Stimulated activated CD8-positive, alpha-beta memory T cell treated with anti-CD3 and anti-CD28 coated beads, Interleukin-4, amount 100 ng/mL, for 48 hours (primary cell): ENCODE results near the gene SH3RF3.
"Not testable (repeated sequence)": the region's sequence is repeated elsewhere in the genome, so short reads cannot be mapped to it uniquely, and the experiment has no call there.

Experiments used
- DNase-seq: peaks from one replicate; pipeline ENCODE4 v3.0.0-alpha.2; 2020

SH3RF3 gene

DNA sequence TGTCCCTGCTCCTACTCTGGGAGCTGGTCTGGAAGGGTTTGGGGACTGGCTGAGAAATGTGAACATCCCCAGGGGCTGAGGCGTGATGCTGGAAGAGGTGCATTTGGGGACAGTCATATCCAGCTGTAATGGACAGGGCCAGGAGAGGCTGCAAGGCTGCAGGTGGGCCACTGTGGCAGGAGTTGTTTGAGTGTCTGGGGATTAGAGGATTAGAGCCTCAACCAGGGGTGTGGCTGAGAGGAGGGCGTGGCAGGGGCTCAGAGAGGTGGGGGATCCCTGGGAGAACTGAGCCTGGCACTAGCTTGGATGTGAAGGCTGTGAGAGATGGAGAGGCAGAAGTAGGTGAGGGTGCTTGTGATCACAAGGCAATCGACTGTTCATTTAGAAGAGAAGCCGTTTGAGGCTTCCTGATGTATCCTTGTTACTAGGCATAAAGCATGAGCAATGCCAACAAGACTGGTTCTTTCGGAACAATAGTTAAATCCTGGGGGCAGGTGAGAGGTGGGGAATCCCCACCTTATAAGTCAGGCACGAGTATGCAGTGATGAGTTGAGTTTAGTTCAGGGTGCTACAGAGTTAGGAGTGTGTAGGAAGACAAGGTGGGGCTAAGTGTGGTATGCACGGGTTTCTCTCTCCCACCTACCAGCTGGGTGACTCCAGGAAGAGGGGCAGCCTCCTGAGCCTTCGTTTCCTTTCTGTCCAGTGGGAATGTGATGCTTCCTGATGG lies 31.9 kb downstream of the SH3RF3 start:
- no peak for DNase-seq

DNA sequence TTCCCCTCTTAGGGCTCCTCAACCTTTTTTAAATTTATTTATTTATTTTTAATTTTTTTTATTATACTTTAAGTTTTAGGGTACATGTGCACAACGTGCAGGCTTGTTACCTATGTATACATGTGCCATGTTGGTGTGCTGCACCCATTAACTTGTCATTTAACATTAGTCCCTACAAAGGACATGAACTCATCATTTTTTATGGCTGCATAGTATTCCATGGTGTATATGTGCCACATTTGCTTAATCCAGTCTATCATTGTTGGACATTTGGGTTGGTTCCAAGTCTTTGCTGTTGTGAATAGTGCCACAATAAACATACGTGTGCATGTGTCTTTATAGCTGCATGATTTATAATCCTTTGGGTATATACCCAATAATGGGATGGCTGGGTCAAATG lies 33.4 kb downstream of the SH3RF3 start:
- not testable (repeated sequence) for DNase-seq

DNA sequence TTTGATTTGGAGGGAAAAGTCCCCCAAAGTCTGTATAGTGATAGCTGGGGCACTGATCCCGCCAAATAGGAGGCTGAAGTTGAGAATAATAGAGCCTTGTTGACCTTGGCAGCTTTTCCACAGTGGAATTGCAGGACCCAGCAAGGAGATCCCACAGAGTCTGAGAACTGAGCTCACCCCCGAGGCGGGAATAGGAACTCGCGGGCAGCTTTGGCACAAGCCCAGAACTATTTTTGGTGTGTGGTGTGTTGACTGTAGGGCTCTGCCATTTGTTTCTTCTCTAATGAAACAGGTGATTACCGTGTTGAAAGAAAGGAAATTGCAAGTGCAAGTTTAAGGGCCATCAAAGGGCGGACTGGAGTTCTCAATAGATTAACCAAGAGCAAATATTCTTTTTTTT lies 34.0 kb downstream of the SH3RF3 start:
- no peak for DNase-seq

DNA sequence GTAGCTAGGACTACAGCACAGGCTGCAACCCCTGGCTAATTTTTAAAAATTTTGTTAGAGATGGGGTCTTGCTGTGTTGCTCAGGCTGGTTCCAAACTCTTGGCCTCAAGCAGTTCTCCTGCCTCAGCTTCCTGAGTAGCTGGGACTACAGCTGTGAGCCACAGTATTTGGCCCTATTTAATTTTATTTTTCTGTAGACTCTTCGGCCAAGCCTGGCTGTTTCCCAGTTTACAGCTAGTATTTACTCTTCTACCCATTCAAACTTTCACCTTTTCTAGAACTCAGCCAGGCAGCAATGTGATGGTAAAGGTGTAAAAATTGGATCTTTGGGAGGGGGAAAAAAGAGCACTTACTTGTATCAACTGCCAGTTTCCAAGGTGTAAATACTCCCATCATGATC lies 35.3 kb downstream of the SH3RF3 start:
- no peak for DNase-seq

DNA sequence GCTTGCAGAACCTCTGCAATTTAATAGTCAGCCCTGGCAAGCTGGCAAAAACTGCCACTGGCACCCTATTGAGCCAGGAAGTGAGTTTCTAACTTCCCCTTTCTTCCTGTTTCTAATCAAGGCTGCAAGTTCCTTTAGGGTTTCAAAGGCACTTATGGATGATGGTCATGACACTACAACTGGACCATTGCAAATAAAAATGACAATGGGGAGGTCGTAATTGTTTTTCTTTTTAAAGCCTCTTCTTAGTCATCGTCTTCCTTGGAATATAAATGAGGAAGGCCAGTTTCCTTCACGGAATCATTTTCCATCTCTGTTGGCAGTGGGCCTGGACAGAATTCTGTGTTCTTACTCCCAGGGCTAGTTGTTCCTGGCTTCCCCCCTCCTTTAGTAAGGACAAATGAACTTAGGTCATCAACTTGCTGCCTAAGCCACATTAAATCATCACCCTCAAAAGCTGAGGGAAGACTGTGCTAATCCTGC lies 35.8 kb downstream of the SH3RF3 start:
- no peak for DNase-seq

DNA sequence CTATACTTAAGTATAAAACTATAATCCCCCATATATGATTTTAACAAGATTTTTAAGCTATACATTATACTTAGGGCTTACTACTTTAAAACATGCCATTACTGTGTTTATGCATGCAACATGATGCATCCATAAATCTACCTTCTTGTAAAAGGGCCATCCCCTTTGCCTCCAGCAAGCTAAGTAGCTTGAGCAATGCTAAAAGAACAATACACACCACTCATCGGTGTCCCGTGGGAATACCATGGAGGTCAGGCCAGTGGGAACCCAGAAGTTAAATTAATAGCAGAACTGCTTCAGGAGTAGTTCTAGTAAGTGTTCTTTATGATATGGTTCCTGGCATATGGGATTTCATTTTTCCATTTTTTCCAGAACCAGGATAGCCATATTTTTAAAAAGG lies 37.8 kb downstream of the SH3RF3 start:
- no peak for DNase-seq

DNA sequence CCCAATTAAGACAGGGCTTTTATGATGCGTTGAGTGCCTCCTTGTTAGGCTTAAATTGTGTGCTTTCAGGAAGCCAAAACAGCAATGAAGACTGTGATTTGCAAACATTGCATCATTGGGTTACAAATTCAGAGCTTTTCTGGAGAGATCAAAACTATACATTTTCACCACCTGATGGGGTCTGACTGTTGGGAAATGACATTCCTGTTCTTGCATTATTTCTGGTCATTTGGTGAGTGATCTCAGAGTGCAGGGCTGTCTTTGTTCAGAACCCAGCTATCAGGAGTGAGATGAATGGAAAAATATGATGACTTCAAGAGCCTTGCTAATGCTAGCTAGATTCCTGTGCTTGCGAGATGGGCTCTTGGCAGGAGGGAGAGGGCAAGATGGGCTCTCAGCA lies 39.1 kb downstream of the SH3RF3 start:
- DNase-seq = no peak

DNA sequence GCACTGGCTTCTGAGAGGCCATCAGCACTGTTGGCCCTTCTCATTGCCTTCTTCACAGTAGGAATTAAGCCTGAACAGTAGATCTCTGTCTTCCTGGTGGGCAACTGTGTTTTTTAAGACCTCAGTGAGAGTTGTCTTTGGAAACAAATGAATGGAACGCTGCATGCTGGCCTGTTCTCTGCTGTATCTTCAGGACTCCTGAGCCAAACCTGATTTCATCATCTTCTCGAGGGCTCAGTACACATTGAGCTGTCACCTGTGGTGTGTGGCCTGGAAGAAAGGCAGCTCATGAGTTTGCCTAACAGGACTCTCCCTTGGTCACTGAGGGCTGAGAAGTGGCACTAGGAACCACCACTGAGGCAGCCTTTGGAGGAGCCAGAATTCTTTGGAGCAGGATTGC lies 39.7 kb downstream of the SH3RF3 start:
- no peak for DNase-seq

DNA sequence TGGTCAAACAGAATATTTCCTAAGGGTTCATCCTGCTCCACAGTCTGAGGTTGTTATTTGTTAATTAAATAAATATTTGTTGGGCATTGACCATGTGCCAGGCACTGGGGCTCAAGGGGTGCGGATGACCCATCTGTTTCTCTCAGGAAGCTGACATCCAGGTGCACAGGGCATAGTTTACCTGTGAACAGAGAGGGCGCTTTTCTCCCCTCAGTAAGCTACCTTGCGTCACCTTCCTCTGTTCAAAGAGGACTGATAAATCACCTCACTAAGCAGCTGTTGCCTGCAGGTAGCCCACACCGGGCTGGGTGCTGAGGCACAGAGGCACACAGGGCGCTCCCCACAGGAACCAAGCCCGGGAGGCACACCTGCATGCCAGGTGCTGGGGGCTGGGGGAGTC lies 41.6 kb downstream of the SH3RF3 start:
- no peak for DNase-seq

DNA sequence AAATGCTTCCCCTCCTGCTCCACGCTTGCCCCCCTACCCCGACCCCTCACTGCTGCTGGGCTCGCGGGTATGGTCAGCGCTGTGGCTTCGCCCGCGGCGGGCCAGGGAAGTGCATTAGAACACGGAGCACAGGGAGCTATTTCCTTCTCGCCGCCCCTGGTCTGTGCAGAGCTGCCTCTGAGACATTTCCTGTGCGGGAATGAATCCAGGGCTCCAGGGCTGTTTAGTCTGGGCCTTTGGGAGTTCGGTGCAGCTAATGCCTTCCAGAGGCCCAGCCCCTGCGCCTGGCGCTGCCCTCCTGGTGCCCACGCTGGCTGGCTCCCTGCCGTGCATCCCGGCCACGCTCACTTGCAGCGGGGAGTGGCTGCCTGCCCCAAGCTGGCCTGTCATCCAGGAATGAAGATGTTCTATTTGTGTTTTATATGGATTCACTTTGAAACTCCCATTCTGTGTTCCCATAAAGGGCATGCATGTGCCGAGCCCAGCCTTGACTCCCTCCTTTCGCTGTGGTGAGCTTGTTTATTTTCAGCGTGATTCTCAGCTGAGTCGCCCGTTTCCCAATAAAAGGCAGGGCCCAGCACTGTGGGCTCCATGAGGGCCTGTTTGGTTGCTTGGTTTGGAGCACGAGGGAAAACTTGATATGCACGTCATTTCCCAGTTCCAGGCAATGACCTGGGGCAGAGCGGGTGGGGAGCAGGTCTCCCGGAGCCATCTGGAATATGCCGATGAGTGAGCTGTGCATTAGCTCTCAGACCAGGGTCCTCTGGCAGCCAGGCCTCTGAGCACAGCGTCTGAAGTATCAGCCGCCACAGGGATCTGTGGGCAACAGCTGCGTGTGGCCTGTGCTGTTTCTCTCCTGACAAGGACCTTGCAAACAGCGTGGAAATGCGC lies 42.7 kb downstream of the SH3RF3 start:
- no peak for DNase-seq

DNA sequence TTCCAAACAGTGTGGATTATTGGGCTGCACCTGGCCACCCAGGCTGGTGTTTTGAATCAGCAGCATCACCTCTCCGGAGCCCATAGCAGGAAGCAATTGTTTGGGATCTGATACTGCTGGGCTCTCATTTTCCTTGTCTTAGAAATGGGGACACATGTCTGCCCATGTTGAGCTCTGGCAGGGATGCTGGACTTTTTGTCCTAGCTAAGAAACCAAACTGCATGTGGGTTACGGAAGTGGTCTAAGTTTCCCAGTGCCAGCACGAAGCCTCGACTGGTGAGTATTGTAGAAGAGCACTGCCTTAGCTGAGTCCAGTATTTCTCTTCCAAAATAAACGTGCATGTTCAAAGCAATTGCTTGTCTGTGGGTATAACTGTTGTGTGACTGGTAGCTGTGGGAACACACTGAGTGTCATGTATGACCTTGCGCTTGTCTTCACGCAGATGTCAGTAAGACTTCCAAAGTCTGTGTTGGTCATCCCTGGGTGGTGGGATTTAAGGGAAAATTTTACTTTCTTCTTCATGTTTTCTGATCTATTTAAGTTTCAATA lies 43.6 kb downstream of the SH3RF3 start:
- DNase-seq = no peak

DNA sequence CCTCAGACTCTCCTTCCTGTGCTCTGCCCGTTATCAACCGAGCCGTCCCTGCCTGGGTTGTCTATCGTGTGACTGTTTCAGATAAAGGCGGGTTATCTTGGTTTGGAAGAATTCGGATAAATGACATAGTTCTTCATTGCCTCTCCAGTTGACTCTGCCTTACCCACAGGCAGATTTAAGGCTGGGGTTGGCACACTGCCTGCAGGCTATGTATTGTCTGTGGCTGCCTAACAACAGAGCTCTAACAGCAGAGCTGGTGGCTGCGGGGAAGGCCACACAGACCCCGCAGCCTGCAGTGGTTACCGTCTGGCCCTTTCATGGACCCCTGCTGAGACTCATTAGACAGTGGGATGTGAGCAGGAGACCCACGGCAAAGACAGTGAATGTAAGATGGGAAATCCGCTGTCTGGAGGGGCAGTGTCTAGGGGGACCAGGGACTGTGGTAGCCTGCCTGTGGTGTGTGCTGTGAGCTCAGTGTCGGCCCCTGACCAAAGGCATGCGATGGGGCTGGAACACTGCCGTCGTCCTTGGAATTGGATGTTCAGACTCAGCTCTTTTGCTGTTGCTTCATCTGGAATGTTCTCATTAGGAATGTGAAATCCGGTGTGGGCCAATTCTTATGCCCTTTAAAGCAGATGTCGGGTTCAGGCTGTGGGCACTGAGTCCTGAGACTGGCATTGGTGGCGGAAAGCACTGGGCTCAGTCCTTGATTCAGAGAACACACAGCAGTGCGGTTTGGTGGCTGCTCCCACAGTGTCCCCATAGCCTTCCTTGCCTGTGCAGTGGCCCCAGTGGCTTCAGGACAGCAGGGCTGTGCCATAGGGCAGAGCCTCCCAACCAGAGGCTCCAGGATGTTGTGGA lies 44.5 kb downstream of the SH3RF3 start:
- DNase-seq = no peak

DNA sequence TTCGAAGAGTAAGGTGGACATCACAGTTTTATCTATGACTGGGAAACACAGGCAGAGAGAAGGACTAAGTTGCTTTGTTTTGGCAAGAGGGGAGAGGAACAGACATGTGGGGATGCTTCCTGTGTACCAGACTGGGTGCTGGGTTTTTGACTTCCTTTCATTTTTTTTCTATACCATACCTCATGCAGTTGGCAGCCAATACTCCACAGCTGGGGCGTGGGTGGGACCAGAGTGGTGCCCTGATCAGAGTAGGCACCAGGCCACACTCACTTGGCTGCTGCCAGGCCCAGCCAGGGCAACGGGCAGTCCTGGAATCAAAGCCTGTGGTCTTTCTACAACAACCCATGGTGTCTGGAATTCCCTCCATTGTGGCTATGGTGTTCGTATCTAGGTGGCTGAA lies 45.2 kb downstream of the SH3RF3 start:
- no peak for DNase-seq

DNA sequence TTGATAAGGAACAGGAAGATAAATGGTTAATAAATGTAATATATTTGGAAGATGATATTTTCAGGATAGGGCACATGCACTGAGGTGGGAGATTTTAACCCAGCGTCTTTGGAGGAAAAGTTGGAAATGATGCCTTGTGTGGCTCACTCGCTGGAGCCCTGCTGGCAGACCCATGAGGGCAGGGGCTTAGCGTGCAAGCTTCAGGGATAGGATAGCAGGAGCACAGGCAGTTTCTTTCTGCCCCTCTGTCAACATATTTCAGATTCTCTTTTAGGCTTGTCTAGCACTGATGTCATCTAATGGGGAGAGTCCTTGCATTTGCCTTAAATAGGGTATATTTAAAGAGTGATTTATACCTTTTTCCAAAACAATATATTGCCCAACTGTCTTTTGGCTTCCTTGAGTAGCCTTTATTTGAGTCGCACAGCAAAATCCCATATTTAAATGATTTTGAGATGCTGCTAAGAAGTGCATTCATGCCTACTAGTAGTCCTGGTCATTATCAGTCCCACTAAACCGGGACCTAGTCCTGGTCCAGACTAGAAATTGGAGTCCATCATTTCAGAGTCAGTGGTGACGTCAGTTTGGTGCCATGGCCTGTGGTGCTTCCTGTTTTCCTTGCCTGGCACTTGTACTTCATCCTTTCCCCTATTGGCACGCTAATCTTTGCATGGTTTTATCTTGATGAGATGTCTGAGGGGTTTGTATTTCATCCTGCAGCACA lies 45.8 kb downstream of the SH3RF3 start:
- DNase-seq = no peak

DNA sequence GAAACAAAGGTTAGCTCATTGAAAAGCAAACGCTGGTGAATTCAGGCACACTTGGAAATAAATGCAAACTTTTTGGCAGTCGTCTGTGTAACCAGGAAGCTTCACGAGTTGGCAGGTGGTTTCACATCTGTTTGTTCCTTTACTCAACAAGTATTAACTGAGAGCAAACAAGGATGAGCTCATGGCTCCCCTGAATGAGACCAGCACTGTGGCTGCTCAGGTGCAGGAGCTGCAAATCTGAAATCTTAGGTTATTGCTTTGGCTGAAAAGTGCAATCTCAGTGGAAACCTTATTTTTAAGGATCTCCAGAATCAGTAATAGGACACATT lies 46.3 kb downstream of the SH3RF3 start:
- no peak for DNase-seq

DNA sequence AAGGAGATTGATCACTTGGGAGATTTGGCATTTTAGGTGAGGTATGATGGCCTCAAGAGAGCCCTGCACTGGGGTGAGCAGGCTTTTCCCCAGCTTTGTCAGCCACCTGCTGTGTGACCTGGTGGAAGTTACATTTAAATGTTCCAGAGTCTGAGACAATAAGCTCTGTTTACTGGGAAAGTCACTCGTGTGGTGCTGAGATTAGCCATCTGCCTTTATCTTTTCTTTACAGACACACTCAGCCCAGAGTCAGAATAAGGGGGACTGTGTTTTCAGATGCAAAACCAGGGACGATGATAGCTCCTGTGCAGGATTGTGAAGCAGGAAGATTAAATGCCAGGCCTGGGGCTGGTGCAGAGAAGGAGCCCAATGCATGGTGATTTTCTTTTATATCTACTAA lies 47.9 kb downstream of the SH3RF3 start:
- DNase-seq = no peak

DNA sequence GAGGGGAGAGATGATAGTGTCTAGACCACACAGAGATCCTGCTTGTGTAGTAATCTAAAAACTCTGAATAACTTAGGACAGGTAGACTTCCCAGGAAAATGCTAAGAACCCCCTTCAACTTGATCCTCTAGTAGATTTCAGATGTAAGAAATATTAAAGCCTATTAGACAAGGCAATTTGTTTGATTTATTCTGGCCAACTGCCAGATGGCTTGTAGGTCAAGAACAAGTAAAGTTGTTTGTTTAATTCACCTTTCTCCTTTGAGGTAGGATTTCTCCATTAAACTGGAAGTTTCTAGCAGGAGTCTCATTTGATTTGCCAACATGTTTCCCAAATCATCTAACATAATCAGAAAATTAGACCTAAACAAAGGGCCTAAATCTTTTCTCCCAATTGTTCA lies 48.6 kb downstream of the SH3RF3 start:
- DNase-seq = no peak

DNA sequence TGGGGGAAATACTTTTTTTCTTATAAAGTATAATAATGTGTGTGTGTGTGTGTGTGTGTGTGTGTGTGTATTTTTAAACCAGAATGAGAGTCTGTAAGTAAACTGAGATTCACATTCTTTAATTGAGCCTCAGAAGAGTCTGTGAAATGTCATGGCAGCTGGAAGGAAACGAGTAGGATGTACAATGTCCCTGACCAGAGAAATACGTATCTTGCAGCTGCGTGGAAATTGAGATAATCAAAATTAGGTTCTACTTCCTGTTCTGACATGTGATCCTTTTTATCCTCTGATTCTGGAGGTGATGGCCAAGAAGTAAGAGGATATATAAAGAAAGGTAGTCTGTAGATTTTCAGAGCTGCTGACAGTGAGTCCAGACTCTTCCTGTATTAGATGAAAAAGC lies 50.0 kb downstream of the SH3RF3 start:
- no peak for DNase-seq

DNA sequence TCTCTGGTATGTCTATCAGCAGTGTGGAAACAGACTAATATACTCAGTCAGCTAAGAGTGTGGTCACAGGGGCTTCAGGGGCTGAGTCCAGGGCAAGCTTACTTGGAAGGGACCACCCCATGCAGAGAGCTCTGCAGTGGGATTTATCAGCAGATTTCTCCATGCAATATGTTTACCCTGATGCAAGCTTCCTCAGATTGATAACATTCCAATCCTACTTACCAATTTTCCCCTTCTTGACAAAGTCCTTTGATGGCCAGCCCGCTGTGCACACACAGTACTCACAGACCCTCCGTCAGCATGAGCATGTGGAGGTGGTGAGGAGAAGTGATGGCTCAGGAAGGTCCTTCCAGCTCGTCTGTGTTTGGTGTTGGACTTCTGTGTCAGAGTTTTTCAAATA lies 51.8 kb downstream of the SH3RF3 start:
- DNase-seq = no peak

DNA sequence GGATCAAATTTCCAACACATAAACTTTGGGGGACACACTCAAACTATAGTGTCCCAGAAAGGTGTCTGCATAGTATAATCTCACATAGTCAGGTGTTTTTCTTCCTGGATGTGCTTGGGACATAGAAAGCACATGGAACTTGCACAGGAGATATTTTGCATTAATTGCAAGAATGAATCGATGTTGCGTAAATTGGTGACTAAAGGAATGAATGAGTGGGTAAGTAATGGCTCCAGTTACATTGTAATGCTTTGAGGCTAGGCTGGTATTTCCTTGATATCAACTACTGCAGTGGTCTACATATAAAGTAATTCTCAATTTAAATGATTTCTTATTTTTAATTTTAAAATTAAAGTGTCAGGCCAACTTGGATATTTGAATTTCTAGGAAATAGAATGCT lies 53.4 kb downstream of the SH3RF3 start:
- DNase-seq = no peak

DNA sequence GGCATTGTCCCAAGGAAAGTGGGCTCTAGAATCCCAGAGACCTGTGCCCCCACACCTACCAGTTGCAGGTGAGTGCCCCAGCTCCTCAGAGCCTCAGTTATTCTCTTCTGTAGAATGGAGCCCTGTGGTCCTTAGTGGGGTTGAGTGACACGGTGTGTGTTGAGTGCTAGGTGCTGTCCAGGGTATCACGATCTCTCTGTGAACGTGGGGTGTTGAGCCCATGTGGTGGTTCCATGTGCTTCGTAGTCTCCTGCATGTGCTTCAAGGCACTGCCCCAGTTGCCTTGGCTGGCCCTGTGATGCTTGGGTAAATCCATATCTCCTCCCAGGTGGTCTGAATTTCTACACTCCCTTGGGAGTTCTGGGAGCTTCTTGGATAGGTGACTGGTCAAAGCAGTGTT lies 54.9 kb downstream of the SH3RF3 start:
- DNase-seq = no peak

DNA sequence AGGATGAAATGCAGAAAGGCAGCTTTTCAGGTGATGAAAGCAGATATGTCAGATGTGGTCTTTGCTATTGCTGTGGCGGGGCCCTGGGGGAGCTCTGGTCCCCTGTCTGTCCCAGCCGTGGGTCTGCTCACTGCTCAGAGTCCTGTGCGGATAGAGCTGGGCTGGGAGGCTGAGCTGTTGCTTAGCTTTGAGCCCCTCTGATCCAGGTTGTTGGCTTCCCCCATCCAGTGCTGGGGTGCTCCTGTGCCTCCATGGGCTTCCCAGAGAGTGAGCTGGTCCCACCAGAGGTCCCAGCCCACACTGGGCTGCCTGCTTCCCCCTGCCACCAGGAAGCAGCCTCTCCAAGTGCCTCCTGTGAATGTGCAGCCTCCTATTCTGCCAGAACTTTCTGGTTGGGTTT lies 55.4 kb downstream of the SH3RF3 start:
- DNase-seq = no peak

DNA sequence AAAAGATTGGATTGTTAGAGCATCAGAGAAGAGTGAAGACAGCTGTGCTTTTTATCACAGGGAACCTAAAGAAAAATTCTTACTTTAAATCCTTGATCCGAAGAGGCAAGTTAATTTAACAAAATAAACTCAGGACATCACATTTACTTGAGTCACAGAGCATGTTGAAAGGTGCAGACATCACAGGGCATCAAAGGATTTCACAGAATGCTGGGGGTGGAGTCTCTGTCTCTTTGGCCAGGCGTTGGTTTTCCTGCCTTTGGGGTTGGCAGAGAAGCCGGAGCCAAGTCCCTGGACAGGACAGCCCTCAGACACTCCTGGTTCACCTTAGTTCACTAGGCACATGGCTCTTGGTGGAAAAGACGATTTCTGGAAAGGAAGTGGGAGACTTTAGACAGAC lies 56.3 kb downstream of the SH3RF3 start:
- DNase-seq = no peak
